ENCODE data around the gene RLN3. TPM values are rescaled to one million over a fixed set of nuclear protein-coding genes. Genes with fewer than 3 reads are reported as not detected.
A peak's percentile ranks its signal among the peaks of the same experiment; 100 is the strongest.

The RLN3 gene
- total and polyA plus RNA-seq, 9 of the 15 experiments (the other 6 are each of a cell fraction or from before 2014, with no cell fraction given): 0.31 to 1.2 (median 0.71) TPM; not detected in 6

DNA sequence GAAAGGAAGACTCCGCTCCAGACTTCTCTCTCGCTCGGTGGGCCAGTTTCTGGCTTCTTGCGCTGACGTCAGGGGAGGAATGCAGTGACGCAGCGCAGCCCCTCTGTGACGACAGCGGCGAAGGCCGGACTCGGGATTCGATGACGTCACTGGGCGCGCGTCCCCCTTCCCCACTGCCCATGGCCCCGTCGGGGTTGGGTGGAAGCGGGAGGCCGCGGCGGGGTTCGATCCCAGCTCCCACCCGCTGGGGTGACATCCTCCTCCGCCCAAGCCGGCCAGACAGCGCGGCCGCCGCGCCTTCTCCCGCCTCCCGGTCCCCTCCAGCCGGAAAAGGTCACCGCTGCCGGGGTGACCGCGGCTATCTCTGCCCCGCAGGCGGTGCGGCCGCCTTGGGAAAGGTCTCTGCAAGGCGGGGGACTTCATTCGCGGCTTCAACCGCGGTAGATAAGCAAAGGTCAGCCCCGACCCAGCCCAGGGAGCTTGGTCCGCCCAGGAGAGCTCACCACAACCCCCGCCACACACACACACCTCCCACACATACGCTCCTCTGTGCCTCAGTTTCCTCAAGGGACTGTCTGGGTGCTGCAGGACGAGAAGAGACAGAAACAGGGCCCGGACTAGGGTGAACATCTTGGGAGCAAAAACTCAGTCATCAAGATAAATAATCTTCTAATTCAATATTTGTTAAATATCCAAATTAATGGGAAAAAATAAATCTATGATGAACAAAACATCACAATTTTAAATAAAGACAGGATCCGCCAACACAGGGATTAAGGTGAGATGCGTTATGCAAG lies 21.0 kb upstream of the RLN3 start:
- CTCF ChIA-PET (ENCODE audit: low intra/inter-chr PET ratio): no interaction called here
- in situ Hi-C loops (cut with MboI): no loop called here
- Histone ChIP-seq H3K4me1 (replicated peaks in 1 of 2; ENCODE audit: control insufficient read depth in 2 of 2, insufficient read depth in 2 of 2, low read length in 2 of 2) (peaks cover 45 to 46% of the 10 kb centered on the region in 2 experiments), H3K27ac (ENCODE audit: extremely low read depth, low read depth, low read length) (peak overlapping the region; percentile 100), H3K4me3 (peak overlapping the region; percentile 82), H3K9me3 (replicated peaks; ENCODE audit: control insufficient read depth, insufficient read depth, low read depth, low read length) (no peaks in the 10 kb centered on the region), H3K9ac (ENCODE audit: insufficient read depth in 1 of 2, low read depth in 2 of 2, low read length in 2 of 2) (peak overlapping the region; percentile 93 to 99), H3K36me3 (ENCODE audit: control insufficient read depth, insufficient read depth, low read length) (peaks cover 4% of the 10 kb centered on the region; the same call in 1 of the 3 replicates), H3K27me3 (ENCODE audit: control insufficient read depth in 2 of 2, insufficient read depth in 2 of 2, low read length in 2 of 2) (no peaks in the 10 kb centered on the region), H2AFZ (ENCODE audit: low read depth, low read length) (peak overlapping the region; percentile 97), H3K79me2 (ENCODE audit: control insufficient read depth, insufficient read depth, low read length) (peaks cover 33% of the 10 kb centered on the region), H4K20me1 (replicated peaks; ENCODE audit: control insufficient read depth, insufficient read depth, low read length) (no peaks in the 10 kb centered on the region), H3K9me1 (ENCODE audit: control insufficient read depth, insufficient read depth, low read length) (no peaks in the 10 kb centered on the region), H3K4me2 (ENCODE audit: insufficient read depth, low read length) (peak overlapping the region; percentile 98)
- BruUV-seq (replicated peaks): no TSS peak
- DNase-seq (ENCODE audit: extremely low read depth in 1 of 4, low spot score in 3 of 4) (peak; percentile 80 to 98 (median 84)), FAIRE-seq (no peak), ATAC-seq (peak; percentile 78)
- POLR2A ChIA-PET: interaction anchor here (0.6 to 2.3 kb wide), 21 partner anchors 9 to 1828 kb away, joined by 3 to 15 read pairs (median 7); partner anchors contain the start of genes DCAF15, IL27RA and RLN3
- intact Hi-C loops (cut with micrococcal nuclease): no loop called here
- WGBS (ENCODE audit: insufficient coverage, low coverage, missing lambda C conversion rate): 1% methylated on average over 52 of the region's 56 CpGs
- TF ChIP-seq SAFB (IDR thresholded peaks at IDR 0.05; ENCODE audit: borderline replicate concordance, low read depth, low read length): no peak
- peak; percentile 89 for TF ChIP-seq NFIC (IDR thresholded peaks at IDR 0.05)
- peak; percentile 100 for TF ChIP-seq HMGN3 (IDR thresholded peaks at IDR 0.05; ENCODE audit: borderline replicate concordance, extremely low read depth, insufficient read length, low read depth, low read length)
- no peak for TF ChIP-seq HMG20B (CRISPR knock-in tag; IDR thresholded peaks at IDR 0.05)
- TF ChIP-seq TCF3 (CRISPR knock-in tag; IDR thresholded peaks at IDR 0.05): peak; percentile 100
- peak; percentile 91 for TF ChIP-seq SP1 (CRISPR knock-in tag; IDR thresholded peaks at IDR 0.05)
- TF ChIP-seq, protein P1, sequence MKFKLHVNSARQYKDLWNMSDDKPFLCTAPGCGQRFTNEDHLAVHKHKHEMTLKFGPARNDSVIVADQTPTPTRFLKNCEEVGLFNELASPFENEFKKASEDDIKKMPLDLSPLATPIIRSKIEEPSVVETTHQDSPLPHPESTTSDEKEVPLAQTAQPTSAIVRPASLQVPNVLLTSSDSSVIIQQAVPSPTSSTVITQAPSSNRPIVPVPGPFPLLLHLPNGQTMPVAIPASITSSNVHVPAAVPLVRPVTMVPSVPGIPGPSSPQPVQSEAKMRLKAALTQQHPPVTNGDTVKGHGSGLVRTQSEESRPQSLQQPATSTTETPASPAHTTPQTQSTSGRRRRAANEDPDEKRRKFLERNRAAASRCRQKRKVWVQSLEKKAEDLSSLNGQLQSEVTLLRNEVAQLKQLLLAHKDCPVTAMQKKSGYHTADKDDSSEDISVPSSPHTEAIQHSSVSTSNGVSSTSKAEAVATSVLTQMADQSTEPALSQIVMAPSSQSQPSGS (CRISPR knock-in tag; IDR thresholded peaks at IDR 0.05): peak; percentile 100
- TF ChIP-seq, protein P2, sequence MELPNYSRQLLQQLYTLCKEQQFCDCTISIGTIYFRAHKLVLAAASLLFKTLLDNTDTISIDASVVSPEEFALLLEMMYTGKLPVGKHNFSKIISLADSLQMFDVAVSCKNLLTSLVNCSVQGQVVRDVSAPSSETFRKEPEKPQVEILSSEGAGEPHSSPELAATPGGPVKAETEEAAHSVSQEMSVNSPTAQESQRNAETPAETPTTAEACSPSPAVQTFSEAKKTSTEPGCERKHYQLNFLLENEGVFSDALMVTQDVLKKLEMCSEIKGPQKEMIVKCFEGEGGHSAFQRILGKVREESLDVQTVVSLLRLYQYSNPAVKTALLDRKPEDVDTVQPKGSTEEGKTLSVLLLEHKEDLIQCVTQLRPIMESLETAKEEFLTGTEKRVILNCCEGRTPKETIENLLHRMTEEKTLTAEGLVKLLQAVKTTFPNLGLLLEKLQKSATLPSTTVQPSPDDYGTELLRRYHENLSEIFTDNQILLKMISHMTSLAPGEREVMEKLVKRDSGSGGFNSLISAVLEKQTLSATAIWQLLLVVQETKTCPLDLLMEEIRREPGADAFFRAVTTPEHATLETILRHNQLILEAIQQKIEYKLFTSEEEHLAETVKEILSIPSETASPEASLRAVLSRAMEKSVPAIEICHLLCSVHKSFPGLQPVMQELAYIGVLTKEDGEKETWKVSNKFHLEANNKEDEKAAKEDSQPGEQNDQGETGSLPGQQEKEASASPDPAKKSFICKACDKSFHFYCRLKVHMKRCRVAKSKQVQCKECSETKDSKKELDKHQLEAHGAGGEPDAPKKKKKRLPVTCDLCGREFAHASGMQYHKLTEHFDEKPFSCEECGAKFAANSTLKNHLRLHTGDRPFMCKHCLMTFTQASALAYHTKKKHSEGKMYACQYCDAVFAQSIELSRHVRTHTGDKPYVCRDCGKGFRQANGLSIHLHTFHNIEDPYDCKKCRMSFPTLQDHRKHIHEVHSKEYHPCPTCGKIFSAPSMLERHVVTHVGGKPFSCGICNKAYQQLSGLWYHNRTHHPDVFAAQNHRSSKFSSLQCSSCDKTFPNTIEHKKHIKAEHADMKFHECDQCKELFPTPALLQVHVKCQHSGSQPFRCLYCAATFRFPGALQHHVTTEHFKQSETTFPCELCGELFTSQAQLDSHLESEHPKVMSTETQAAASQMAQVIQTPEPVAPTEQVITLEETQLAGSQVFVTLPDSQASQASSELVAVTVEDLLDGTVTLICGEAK (IDR thresholded peaks at IDR 0.05): no peak
- TF ChIP-seq, protein P2 (CRISPR knock-in tag; IDR thresholded peaks at IDR 0.05): no peak
- peak; percentile 92 for TF ChIP-seq JUN (IDR thresholded peaks at IDR 0.05; ENCODE audit: borderline replicate concordance, low read depth, low read length)
- TF ChIP-seq JUN (CRISPR knock-in tag; IDR thresholded peaks at IDR 0.05; ENCODE audit: borderline replicate concordance): 0 out of 2 replicates have a peak, but pooled peaks have one; percentile 88

Data from K562 (cell line).